Lower lobe of right lung (tissue), 2 donors: ENCODE results near the gene MATK. TPM values are rescaled to one million over a fixed set of nuclear protein-coding genes. Genes with fewer than 3 reads are reported as not detected.

Source experiments
- ATAC-seq, 2 donors: fragments of 200-7000 bp; cut with Tn5 transposase; one replicate each; pipeline ENCODE4 v1.9.1; 2020 to 2022; ENCODE audit warnings: mild to moderate bottlenecking in 2 of 2, moderate library complexity in 2 of 2
- DNase-seq: peaks from one replicate; pipeline ENCODE4 v3.0.0-alpha.2; 2020
- H3K27ac ChIP-seq: fragments of 200-600 bp; one replicate; pipeline ENCODE4 v1.8.0; 2022
- H3K27me3 ChIP-seq: fragments of 200-600 bp; one replicate; pipeline ENCODE4 v1.8.0; 2022; ENCODE audit warnings: low read depth
- H3K36me3 ChIP-seq: fragments of 200-600 bp; one replicate; pipeline ENCODE4 v1.8.0; 2022; ENCODE audit warnings: mild to moderate bottlenecking
- H3K4me1 ChIP-seq: fragments of 200-600 bp; one replicate; pipeline ENCODE4 v1.8.0; 2022
- H3K4me3 ChIP-seq: fragments of 200-600 bp; one replicate; pipeline ENCODE4 v1.8.0; 2022; ENCODE audit warnings: mild to moderate bottlenecking
- H3K9me3 ChIP-seq: fragments of 200-600 bp; one replicate; pipeline ENCODE4 v1.8.0; 2022
- intact Hi-C: fragments of 100-400 bp; cut with DNase I; formaldehyde crosslinking; loops from one replicate; pipeline ENCODE4 v1.11.0; 2022
- total RNA-seq: library from RNA; stranded (reverse); fragmentation: NEBNext Ultra II Directional; extraction: Animal tissue kit (Norgen Biotek cat#: 25700); gene quantifications from one replicate; pipeline ENCODE4 v1.2.1, GENCODE V29; 2021
- TF ChIP-seq, protein P1 (sequence below): fragments of 200-600 bp; IDR thresholded peaks from one replicate; pipeline ENCODE4 v1.8.0; 2022; ENCODE audit warnings: antibody characterized with exemption, mild to moderate bottlenecking
- donor health status: DM: no; HTN: yes; CAD: no; lungs with severe emphysema.

MATK gene
- total RNA-seq, 1 donor from 2014 or later: 11.3 TPM

- Histone ChIP-seq H3K36me3 (peaks cover 23% of the 10 kb centered on the region), H3K27ac (no peak overlapping the region), H3K4me1 (no peaks in the 10 kb centered on the region), H3K27me3 (no peaks in the 10 kb centered on the region), H3K9me3 (no peaks in the 10 kb centered on the region), H3K4me3 (no peak overlapping the region)
- intact Hi-C loops: no loop called here
- ATAC-seq: no peak
- TF ChIP-seq, protein P1, sequence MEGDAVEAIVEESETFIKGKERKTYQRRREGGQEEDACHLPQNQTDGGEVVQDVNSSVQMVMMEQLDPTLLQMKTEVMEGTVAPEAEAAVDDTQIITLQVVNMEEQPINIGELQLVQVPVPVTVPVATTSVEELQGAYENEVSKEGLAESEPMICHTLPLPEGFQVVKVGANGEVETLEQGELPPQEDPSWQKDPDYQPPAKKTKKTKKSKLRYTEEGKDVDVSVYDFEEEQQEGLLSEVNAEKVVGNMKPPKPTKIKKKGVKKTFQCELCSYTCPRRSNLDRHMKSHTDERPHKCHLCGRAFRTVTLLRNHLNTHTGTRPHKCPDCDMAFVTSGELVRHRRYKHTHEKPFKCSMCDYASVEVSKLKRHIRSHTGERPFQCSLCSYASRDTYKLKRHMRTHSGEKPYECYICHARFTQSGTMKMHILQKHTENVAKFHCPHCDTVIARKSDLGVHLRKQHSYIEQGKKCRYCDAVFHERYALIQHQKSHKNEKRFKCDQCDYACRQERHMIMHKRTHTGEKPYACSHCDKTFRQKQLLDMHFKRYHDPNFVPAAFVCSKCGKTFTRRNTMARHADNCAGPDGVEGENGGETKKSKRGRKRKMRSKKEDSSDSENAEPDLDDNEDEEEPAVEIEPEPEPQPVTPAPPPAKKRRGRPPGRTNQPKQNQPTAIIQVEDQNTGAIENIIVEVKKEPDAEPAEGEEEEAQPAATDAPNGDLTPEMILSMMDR: no peak
- DNase-seq: no peak
Measured at GRCh38 chr19:3736106-3736724, 50.0 kb downstream of the MATK start.

DNA sequence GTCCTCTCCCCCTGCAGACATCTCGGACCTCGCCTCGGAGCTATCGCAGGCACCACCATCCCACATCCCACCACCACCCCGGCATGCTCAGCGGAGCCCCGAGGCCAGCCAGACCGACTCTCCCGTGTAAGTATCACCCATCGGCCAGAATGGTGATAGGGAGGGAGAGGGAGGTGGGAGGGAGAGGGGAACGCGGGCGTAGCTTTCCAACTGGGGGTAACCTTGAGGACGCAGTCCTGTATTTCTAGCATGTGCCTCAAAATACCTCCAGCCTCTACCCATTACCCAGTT lies 51.9 kb downstream of the MATK start:
- intact Hi-C loops: no loop called here
- TF ChIP-seq, protein P1: no peak
- DNase-seq (no peak), ATAC-seq (no peak)
- Histone ChIP-seq H3K4me3 (no peak overlapping the region), H3K9me3 (no peaks in the 10 kb centered on the region), H3K27ac (no peak overlapping the region), H3K36me3 (peaks cover 15% of the 10 kb centered on the region), H3K4me1 (no peaks in the 10 kb centered on the region), H3K27me3 (no peaks in the 10 kb centered on the region)

DNA sequence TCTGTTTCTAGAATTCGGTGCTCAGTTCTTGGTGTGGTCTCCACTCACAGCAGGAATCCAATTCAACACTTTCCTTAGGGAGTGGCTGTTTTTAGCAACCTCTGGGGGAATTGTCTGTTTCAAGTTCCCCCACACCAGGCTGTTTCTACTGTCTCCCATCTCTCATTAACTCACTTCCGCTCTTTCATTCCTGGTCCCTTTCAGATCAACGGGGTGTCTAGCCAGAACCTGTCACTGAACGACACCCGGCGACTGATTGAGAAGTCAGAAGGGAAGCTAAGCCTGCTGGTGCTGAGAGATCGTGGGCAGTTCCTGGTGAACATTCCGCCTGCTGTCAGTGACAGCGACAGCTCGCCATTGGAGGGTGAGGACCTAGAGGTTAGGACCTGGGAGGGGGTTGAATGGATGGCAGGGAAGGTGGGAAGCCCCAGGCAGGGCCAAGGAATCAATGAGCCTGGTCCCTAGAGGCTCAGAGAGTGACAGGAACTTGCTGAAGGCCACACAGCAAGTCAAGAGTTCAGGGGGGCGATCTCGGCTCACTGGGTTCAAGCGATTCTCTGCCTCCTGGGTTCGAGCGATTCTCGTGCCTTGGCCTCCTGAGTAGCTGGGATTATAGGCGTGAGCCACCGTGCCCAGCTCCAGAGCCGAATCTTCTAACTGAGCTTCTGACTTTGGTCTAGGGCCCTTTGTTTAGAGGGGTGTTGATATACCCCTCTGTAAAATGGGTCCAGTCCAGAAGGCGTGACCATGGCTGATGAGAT lies 52.5 kb downstream of the MATK start:
- no peaks in the 10 kb centered on the region for H3K9me3 ChIP-seq
- no peaks in the 10 kb centered on the region for H3K4me1 ChIP-seq
- no peaks in the 10 kb centered on the region for H3K27me3 ChIP-seq
- no peak overlapping the region for H3K4me3 ChIP-seq
- peaks cover 13% of the 10 kb centered on the region for H3K36me3 ChIP-seq
- TF ChIP-seq, protein P1: no peak
- no peak for ATAC-seq
- H3K27ac ChIP-seq: no peak overlapping the region
- intact Hi-C loops: no loop called here
- DNase-seq: no peak

- ATAC-seq (no peak), DNase-seq (no peak)
- peaks cover 11% of the 10 kb centered on the region for H3K36me3 ChIP-seq
- intact Hi-C loops: no loop called here
- no peaks in the 10 kb centered on the region for H3K9me3 ChIP-seq
- no peaks in the 10 kb centered on the region for H3K27me3 ChIP-seq
- H3K4me3 ChIP-seq: no peak overlapping the region
- TF ChIP-seq, protein P1: no peak
- H3K4me1 ChIP-seq: no peaks in the 10 kb centered on the region
- no peak overlapping the region for H3K27ac ChIP-seq
Measured at GRCh38 chr19:3732108-3732507, 54.1 kb downstream of the MATK start.

DNA sequence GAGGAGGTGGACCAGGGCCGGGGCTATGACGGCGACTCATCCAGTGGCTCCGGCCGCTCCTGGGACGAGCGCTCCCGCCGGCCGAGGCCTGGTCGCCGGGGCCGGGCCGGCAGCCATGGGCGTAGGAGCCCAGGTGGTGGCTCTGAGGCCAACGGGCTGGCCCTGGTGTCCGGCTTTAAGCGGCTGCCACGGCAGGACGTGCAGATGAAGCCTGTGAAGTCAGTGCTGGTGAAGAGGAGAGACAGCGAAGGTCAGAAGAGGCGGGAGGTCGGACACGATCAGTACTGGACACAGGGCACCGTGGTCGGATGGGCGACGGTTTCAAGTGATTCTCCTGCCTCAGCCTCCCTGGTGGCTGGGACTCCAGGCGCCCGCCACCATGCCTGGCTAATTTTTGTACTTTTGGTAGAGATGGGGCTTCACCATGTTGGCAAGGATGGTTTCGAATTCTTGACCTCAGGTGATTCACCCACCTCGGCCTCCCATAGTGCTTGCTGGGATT lies 55.7 kb downstream of the MATK start:
- TF ChIP-seq, protein P1: no peak
- H3K27ac ChIP-seq: no peak overlapping the region
- no peak for ATAC-seq
- H3K4me1 ChIP-seq: no peaks in the 10 kb centered on the region
- no peak overlapping the region for H3K4me3 ChIP-seq
- no peaks in the 10 kb centered on the region for H3K27me3 ChIP-seq
- intact Hi-C loops: no loop called here
- DNase-seq: no peak
- peaks cover 11% of the 10 kb centered on the region for H3K36me3 ChIP-seq
- no peaks in the 10 kb centered on the region for H3K9me3 ChIP-seq

Other genes with a start within 250 kb of the MATK start
- gene TEKTIP1, start 247.2 kb downstream of the MATK start, total RNA-seq: 2.2 TPM
- gene MFSD12, start 228.8 kb downstream of the MATK start, total RNA-seq: 80.7 TPM
- gene HMG20B, start 213.4 kb downstream of the MATK start, total RNA-seq: 60.9 TPM
- gene GIPC3, start 200.9 kb downstream of the MATK start, total RNA-seq: 4.2 TPM
- 4.9 TPM for gene TBXA2R, start 179.5 kb downstream of the MATK start, total RNA-seq
- 20.3 TPM for gene CACTIN, start 159.6 kb downstream of the MATK start, total RNA-seq
- gene PIP5K1C, start 85.9 kb downstream of the MATK start, total RNA-seq: 43.6 TPM
- gene TJP3, start 78.0 kb downstream of the MATK start, total RNA-seq: 34.4 TPM
- 18.2 TPM for gene APBA3, start 24.7 kb downstream of the MATK start, total RNA-seq
- 59.4 TPM for gene MRPL54, start 23.7 kb downstream of the MATK start, total RNA-seq
- not detected for gene RAX2, start 14.2 kb downstream of the MATK start, total RNA-seq
- gene ZFR2, start 82.7 kb upstream of the MATK start, total RNA-seq: 0.41 TPM
- gene ATCAY, start 94.3 kb upstream of the MATK start, total RNA-seq: not detected
- gene NMRK2, start 146.7 kb upstream of the MATK start, total RNA-seq: not detected
- gene DAPK3, start 184.7 kb upstream of the MATK start, total RNA-seq: 50.5 TPM
- gene EEF2, start 199.1 kb upstream of the MATK start, total RNA-seq: 1,984 TPM
- gene PIAS4, start 221.4 kb upstream of the MATK start, total RNA-seq: 27.6 TPM